ENCODE measurements around the gene DMAC2. TPM values are rescaled to one million over a fixed set of nuclear protein-coding genes. Genes with fewer than 3 reads are reported as not detected.

Gene DMAC2
- total and polyA plus RNA-seq, 2 of the 13 experiments (the other 11 are each of a cell fraction or from before 2014, with no cell fraction given): 39.0 to 66.0 TPM

GRCh38 chr19:41397086-41398049 is 42.3 kb downstream of the DMAC2 start, which contains the start of the genes BCKDHA and EXOSC5 (continued):
- TF ChIP-seq TFDP2 (CRISPR knock-in tag; IDR thresholded peaks at IDR 0.05) (peak; percentile 94), ZNF124 (CRISPR knock-in tag; IDR thresholded peaks at IDR 0.05) (0 out of 2 replicates have a peak, but pooled peaks have one; percentile 45), FOXM1 (CRISPR knock-in tag; IDR thresholded peaks at IDR 0.05) (0 out of 2 replicates have a peak, but pooled peaks have one; percentile 42), BRF2 (CRISPR knock-in tag; IDR thresholded peaks at IDR 0.05) (no peak), MEIS1 (CRISPR knock-in tag; IDR thresholded peaks at IDR 0.05; ENCODE audit: borderline replicate concordance) (no peak), ZNF280B (CRISPR knock-in tag; IDR thresholded peaks at IDR 0.05; ENCODE audit: borderline replicate concordance) (peak; percentile 31; the same call in 1 of the 2 replicates), EZH2 (conservative IDR thresholded peaks at IDR 0.05; ENCODE audit: low read depth, low read length) (no peak), SIX1 (CRISPR knock-in tag; IDR thresholded peaks at IDR 0.05; ENCODE audit: borderline replicate concordance) (no peak), STAG1 (CRISPR knock-in tag; IDR thresholded peaks at IDR 0.05) (no peak; the same call in 1 of the 2 replicates), ZNF510 (CRISPR knock-in tag; IDR thresholded peaks at IDR 0.05; ENCODE audit: low read depth) (peak; percentile 57; the same call in 1 of the 2 replicates), ISX (CRISPR knock-in tag; conservative IDR thresholded peaks at IDR 0.05) (peak; percentile 55; the same call in 1 of the 2 replicates), SMAD3 (CRISPR knock-in tag; IDR thresholded peaks at IDR 0.05) (peak; percentile 1; the same call in 1 of the 2 replicates), ZNF883 (CRISPR knock-in tag; IDR thresholded peaks at IDR 0.05; ENCODE audit: not compliant biosample characterization) (peak; percentile 52), HMG20A (CRISPR knock-in tag; IDR thresholded peaks at IDR 0.05; ENCODE audit: borderline replicate concordance) (no peak), ZNF501 (CRISPR knock-in tag; IDR thresholded peaks at IDR 0.05) (peak; percentile 95), ZNF329 (CRISPR knock-in tag; IDR thresholded peaks at IDR 0.05; ENCODE audit: low read depth) (peak; percentile 58; the same call in 1 of the 2 replicates), ZNF850 (CRISPR knock-in tag; conservative IDR thresholded peaks at IDR 0.05) (no peak), HMGXB3 (CRISPR knock-in tag; IDR thresholded peaks at IDR 0.05; ENCODE audit: borderline replicate concordance) (peak; percentile 76; the same call in 1 of the 2 replicates), KLF13 (CRISPR knock-in tag; IDR thresholded peaks at IDR 0.05) (0 out of 2 replicates have a peak, but pooled peaks have one; percentile 68), TBP (CRISPR knock-in tag; IDR thresholded peaks at IDR 0.05) (no peak)

Measured in HepG2 (cell line).